DMS53 (cell line): ENCODE data around the gene GPBP1L1.
"Not testable (repeated sequence)": the region's sequence is repeated elsewhere in the genome, so short reads cannot be mapped to it uniquely, and the experiment has no call there.

ENCODE experiments used
- DNase-seq: peaks from one replicate; lab custom pipeline; 2025; lab: John Stamatoyannopoulos, UW

The GPBP1L1 gene

DNA sequence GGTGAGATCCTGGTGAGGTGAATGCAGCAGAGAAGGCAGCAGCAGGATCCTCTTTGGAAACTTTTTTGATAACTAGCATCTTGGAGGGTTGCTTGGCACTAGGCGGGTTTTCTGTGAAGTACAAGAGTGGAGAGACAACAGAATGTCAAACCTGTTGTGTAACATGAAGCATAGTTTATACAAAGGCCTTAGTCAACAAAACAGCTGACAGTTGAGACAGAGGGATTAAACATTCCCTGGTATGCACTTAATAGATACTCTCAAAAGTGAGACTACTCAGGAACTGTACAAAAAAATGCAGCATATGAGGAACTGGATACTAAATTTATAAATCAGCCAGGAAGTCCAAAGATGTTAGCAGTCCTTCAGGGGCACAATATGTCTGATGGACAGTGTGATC is 46.0 kb downstream of the GPBP1L1 start:
- DNase-seq = no peak

DNA sequence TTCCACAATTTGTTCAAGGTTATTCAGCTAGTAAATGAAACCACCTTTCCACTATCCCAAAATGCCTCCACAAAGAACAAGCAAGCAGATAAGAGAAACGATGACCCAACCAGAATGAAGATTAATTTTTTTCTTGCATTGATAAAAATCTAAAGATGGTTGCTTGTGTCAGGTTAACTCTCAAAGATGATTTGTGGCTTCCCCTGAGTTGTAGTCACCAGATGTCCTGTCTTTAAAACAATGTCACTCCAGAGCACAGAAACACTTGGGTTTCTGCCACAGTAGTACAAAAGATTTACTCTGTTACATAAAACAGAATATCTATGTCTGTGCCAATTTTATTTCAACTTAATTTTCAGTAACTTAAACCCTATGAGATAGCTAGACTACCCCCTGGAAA is 51.1 kb downstream of the GPBP1L1 start:
- DNase-seq = no peak

DNA sequence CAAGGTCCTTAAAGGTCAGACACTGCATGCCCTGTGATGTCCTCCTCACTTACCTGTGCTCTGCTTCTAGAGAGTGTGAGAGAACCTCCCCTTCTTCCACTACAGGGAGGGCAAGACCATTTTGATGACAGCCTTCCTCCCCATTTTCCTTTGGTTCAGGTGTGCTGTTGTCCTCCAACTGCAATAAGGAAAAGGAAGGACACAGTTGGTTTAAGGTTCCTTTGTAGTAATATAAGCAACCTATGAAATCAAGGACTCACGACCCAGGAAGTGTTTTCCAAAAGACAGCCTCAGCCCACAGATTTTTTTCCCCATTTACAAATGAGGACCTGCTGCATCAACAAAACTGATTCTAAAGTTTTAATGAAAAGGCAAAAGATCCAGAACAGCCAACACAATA is 55.9 kb downstream of the GPBP1L1 start:
- DNase-seq = no peak

DNA sequence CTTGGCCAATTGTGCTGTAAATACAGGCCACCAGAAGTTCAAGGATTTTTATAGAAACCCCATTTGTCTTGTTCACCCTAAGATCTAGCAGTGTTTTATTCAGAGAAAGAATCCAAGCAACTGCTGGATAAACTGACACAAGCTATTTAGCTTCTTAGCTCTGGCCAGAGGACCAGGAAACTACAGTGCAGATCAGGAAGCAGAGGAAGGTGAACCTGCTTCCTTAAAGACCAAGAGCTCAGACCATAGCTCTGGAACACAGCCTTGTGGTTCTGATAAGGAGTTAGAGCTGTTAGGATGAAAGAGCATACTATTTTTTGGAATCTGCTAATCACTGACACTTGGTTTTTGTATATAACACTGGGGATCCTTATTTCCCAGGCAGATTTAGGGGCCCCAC is 57.3 kb downstream of the GPBP1L1 start:
- no peak for DNase-seq

DNA sequence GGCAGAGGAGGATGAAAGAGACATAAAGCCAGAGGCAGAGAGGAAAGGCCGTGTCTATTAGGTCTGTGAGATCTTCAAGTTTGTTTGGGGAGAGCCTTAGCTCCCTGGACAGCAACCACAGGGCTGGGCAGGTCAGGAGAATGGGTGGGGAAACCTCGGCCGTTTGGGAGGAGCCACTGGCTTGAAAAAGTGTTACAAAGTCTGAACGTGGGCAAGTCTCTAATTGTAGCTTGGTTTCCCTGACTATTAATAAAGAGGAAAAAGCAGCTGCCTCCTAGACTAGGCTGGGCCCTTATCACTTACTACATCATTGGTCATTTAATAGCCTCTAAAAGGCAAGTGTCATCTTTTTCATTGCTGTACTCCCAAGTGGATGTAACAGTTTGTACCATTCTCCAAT is 62.4 kb downstream of the GPBP1L1 start, which contains the start of gene CCDC17:
TSS of gene CCDC17 (minus strand) at position 83 of the 400 bp plus-strand sequence. CDS start 145 bp downstream, outside the sequence.
- no peak for DNase-seq

DNA sequence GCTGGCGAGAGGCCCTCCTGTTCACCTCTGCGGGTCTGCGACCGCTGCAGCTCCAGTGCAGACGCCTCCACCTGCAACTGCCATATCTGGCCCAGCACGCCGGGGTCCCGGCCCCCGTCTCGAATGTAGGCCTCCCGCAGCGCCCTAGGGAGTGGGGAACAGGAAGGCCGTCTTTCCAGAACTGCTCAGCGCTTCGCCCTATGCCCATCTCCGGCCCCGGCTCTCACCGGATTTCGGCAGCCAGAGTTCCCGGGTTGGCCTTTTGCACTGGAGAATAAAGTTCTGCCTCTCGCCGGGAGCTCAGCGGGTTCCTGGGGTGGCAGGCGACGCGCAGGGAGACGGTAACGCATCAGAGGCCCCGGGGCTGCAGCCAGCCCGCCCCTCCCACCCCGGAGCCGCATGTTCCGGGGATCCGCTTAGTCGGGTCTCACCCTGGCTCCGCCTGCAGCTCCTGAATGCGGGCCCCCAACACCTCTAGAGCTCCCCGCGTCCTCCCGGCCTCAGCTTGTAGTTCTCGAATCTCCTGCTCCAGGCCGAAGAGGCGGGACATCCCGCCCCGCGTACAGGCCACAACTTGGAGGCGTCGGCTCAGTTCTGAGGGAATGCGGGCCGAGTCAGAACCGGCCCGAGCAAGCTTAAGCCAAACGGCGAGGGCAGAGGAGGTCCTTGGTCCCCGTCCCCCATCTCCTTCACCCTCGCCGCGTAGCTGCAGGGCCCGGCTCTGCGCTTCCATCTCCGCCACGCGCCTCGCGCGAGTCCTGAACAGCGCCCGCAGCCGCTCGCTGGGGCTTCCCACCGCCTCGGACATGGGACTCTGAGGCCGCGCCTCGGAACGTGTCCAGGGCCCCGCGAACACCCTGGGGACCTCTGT is 63.6 kb downstream of the GPBP1L1 start:
- no peak for DNase-seq

DNA sequence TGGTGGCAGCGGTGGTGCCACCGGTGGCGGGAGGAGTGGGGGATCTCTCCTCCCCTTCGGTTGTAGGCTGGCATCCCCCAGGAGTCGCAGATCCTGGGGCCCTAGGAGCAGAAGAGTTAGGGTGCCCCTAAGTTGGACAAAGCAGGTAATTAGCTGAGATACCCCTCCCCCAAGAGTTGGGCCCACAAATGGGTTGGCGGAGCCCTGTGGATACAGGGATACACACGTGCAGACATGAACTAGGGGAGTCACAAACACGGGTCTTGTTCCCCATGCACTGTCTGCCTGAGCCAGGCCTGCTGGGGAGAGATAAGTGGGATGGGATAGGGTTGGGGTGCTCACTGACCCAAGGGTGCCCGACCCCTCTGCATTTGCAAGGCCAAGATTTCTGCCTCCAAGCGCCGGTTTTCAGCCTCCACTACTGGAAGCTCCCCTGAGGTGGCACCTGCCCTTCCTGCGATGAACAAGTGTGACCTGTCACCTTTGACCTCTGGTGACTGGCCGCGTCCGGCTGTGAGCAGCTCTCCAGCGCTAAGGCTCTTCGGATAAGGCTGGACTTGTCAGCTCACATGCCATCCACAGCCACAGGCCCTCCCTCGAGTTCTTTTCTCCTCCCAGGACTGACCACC is 64.3 kb downstream of the GPBP1L1 start:
- DNase-seq = no peak

DNA sequence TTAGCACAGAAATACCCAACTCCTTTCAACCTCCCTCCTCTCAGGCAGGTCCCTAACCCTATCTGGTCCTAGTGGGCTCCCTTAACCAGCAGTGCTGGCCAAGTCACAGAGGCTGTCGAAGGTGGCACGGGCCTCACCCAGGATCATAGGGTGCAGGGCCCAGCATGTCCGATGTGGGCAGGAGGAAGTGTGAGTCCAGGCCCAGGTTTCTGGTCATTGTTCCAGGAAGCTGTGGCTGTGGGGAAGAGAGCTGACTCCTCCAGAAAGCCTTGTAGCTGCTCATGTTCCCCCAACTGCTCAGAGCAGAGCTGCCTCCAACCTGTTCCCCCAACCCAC is 64.9 kb downstream of the GPBP1L1 start:
- no peak for DNase-seq

DNA sequence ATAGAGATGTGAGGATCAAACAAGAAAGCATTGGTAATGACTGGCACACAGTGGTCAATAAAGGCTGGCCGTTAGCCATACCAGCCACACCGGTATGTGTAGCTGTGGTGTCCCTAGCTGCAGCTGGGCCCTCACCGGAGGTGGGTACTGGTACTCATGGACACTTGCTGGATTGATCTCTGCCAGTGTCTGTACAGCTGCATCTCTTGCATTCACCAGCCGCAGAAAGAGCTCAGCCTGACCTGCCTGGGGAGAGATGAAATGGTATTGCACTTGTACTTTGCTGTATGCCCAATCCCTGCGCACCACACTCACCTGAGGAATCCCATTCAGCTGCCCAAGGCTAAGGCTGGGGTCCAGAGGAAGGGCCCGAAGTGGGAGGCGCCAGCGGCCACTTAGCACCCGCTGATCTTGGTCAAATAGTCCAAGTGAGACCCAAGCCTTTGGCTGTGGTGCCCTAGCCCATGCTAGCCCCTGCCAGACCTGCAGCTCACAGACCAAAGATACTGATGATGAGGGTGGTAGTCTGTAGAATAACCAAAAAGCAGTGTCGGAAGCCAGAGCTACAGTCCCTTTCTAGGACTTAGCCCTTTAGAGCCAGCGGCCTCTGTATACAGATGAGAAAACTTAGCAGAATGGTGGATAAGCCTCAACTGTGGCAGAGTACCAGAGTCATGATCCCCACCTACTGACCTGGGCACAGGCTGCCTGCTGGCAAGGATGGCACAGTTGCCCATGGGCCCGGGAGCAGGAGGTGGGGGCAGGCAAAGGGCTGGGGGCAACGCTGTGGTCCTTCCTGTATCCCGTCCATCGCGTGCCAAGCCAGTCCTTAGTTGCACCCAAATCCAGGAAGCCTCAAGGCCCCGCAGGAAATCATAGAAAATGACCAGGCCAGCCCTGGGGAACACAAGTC is 65.5 kb downstream of the GPBP1L1 start:
- DNase-seq = no peak

DNA sequence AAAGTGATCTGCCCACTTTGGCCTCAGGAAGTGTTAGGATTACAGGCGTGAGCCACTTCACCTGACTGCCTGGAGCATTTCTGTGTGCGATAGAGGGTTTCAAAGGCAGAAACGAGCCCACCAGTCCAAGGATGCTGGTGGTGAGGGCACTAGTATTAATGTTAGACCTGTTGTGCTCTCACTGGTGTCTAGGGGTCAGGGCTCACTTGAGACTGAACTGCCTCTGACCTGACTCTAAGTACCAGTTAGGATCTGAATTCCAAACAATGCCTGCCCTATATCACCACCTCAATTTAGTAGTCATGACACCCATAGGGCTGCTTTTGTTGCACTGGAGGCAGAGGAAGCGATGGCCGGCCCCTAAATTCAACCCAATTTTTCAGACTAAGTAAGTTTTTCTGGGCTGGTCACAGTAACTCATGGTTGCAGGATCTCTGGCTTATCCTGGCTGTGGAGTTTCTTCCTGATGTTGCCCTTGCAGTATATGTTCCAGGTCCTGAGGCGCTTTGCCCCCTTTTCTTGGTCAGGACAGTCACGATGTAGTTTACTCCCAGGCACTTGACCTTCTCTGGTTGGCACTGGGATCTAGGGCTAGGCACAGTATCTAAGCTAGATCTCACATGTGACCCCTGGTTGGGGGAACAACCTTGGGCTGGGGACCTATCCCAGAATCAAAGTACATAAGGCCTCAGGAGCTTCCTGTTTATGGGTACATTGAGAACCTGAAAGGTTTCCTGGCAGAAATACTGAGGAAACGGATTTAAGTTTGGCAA is 67.0 kb downstream of the GPBP1L1 start:
- DNase-seq = peak; percentile 12

DNA sequence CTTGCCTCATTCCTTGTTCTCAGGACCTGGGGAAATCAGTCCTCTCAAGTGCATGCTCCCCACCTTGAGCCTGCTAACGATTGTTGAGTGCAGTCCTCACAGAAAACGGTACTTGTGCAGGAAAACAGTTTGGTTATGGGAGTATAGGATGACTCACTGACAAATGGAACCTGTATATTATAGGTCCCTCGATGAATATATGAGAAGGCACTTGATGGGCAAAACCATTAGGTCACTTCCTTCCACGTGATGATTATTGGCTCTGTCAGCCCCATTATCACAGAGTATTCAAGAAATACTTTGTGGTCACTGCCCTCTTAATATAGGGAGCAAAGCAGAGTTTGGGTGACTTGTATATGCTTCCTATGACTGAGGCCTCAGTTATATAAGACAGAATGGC is 68.7 kb downstream of the GPBP1L1 start:
- DNase-seq = peak; percentile 42

DNA sequence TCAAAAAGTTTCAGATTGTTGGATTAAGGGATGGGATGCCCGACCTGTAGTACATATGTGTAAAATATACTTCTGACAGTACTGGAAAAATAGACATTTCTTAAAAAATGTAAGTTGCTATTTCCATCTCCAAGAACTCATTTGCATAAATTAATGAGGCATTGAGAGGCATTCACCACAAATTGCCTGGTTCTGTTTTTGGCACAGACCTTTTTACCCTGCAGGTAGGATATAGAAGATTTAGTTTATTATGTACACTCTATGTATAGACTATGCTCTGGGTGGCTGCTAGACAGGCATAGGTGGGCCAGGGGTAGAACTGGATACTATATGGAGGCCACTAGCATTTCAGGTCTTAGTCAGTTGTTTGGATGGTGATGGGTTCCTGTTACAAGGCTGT is 70.4 kb downstream of the GPBP1L1 start:
- DNase-seq = no peak

DNA sequence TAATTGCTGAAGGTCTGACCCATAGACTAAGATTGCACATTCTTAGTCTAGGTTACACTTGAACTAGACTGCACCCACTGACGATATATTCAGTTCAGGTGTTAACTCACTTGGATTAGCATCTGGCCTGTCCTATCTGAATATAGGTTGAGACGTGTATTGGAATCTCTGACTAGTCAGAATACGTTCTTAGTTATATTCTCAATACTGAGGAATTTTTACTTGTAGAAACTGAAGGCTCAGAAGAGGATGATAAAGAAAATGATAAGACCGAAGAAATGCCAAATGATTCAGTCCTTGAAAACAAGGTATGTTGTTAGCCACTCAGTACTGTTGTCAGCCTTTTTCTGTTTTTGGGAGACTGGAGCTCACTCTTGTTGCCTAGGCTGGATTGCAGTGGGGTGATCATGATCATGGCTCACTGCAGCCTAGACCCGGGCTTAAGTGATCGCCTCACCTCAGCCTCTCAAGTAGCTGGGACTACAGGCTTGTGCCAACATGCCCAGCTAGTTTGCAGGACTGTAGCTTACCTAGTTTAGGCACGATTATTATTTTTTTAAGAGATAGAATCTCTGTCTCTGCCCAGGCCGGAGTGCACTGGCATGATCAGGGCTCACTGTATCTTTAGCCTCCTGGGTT is 73.3 kb downstream of the GPBP1L1 start:
- DNase-seq = no peak

DNA sequence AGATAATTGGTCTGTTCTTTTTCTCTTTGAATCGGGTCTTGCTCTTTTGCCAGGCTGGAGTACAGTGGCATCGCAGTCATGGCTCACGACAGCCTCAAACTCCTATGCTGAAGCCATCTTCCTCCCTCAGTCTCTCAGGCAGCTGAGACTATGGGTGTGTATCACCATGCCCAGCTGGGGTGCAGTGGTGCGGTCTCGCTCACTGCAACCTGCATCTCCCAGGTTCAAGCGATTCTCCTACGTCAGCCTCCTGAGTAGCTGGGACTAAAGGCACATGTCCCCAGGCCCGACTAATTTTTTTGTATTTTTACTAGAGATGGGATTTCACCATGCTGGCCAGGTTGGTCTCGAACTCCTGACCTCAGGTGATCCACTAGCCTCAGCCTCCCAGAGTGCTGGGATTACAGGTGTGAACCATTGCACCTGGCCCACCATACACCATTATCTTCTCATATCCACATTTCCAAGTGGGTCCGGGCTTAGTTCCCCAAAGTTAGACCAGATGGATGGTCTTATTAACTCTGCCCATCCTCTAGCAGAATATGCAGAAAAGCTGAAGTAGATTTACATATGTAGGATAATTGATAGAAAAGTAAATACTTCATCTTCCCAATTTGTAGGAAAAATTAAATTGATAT is 75.6 kb downstream of the GPBP1L1 start:
- DNase-seq = no peak

DNA sequence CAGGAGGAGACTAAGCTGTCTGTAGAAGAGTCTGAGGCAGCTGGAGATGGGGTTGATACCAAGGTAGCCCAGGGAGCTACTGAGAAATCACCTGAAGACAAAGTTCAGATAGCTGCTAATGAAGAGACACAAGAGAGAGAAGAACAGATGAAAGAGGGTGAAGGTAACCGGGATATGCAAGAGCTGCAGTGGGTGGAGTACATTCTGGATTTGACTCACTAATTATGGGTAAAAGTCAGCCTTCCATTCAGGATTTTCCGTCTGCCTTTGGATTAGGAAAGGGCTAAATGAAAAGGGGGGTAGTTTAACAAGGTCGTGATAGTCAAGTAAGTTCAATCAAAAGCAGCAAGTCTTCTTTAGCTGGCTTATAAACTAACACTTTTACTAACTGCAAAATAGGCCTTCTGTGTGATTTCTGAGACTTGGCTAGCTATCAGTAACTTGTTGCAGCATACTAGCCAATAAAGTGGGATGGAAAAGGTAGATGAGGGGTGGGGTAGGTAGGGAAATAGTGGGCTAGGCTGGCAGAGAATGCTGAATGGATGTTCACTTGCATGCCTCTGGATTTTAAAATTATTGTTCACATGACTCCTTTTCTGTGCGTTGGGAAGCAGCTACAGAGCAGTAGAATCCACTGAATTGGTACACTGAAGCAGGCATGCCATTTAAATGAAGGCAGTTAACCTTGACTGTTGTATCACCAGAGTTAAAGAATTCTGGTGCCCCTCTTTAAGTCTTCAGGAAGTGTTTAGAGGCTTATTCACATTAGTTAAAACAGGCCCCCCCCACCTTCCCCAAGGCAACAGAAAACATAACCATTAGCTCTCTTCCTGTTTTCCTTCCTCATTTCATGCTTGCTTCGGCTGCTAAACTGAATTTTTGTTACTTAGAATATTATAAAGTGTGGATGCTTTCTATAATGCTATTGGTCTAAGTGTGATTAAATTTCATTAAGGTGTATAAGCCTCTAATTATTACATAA is 77.9 kb downstream of the GPBP1L1 start:
- no peak for DNase-seq

DNA sequence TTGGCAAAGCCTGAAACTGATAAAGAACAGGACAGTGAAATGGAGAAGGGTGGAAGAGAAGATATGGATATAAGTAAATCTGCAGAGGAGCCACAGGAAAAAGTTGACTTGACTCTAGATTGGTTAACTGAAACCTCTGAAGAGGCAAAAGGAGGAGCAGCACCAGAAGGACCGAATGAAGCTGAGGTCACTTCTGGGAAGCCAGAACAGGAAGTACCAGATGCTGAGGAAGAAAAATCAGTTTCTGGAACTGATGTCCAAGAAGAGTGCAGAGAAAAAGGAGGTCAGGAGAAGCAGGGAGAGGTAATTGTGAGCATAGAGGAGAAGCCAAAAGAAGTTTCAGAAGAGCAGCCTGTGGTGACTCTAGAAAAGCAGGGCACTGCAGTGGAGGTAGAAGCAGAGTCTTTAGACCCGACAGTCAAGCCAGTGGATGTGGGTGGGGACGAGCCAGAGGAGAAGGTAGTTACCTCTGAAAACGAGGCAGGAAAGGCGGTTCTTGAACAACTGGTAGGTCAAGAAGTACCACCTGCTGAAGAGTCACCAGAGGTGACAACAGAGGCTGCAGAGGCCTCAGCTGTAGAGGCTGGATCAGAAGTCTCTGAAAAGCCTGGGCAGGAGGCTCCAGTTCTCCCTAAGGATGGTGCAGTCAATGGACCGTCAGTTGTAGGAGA is 78.8 kb downstream of the GPBP1L1 start:
- no peak for DNase-seq

DNA sequence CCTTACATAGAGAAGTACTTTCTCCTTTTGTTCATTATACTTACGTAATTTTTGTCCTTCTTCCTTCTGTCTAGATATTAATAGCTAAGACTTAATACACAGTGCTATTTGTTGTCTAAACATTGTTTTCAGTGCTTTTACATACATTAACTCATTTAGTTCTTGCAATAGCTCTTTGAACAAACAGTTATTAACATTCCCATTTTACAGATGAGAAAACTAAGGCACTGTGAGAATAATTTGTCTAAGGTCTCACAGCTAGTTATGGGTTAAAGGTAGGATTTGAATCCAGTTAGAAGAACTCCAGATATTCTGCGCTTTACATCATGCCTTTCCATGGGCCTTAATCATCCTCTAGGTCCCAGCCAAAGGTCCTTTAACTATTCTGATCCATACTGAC is 82.1 kb downstream of the GPBP1L1 start:
- no peak for DNase-seq

DNA sequence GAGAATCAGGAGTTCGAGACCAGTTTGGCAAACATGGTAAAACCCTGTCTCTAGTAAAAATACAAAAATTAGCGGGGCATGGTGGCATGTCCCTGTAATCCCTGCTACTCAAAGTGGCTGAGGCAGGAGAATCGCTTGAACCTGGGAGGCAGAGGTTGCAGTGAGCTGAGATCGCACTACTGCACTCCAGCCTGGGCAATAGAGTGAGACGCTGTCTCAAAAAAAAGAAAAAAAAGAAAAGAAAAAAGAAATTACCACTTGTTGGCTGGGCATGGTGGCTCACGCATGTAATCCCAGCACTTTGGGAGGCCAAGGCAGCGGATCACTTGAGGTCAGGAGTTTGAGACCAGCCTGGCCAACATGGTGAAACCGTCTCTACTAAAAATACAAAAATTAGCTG is 89.6 kb downstream of the GPBP1L1 start:
- DNase-seq = not testable (repeated sequence)

DNA sequence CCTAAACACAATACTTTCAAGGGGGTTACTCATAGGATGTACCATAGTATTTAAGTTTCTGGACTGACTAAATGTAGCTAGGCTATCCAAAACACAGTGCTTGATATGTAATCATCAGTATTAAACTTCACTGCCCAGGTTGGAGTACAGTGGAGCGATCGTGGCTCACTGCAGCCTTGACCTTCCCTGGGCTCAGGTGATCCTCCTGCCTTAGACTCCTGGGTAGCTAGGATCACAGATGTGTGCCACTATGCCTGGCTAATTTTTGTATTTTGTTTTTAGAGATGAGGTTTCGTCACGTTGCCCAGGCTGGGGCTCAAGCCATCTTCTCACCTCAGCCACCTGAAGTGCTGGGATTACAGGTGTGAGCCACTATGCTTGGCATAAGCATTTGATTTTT is 91.9 kb downstream of the GPBP1L1 start:
- DNase-seq = no peak
